IPS-15b (cell line): ENCODE measurements around the gene CD68.

ENCODE experiments used
- H3K27me3 ChIP-seq: one replicate; pipeline ENCODE4 v1.6.1; 2013; ENCODE audit warnings: low read length; ENCODE audit not compliant: control insufficient read depth, insufficient read depth
- H3K36me3 ChIP-seq: one replicate; pipeline ENCODE4 v1.6.1; 2013; ENCODE audit warnings: low read length; ENCODE audit not compliant: control insufficient read depth, insufficient read depth
- H3K4me1 ChIP-seq: one replicate; pipeline ENCODE4 v1.6.1; 2013; ENCODE audit warnings: mild to moderate bottlenecking, low read length; ENCODE audit not compliant: control insufficient read depth, insufficient read depth
- H3K4me3 ChIP-seq: one replicate; pipeline ENCODE4 v1.5.1; 2013; ENCODE audit warnings: low read depth, low read length
- H3K9ac ChIP-seq: one replicate; pipeline ENCODE4 v1.6.1; 2013; ENCODE audit warnings: low read depth, mild to moderate bottlenecking, low read length
- H3K9me3 ChIP-seq: one replicate; pipeline ENCODE4 v1.6.1; 2013; ENCODE audit warnings: mild to moderate bottlenecking, low read length; ENCODE audit not compliant: control insufficient read depth, insufficient read depth

CD68 gene

GRCh38 chr17:7579001-7579833 is at the start of gene CD68:
Gene CD68, plus strand, starts transcription at chr17:7579638. Its CDS starts 40 bp downstream, at chr17:7579678.
- no peak within 1 kb of the TSS for H3K4me3 ChIP-seq
- H3K9me3 ChIP-seq = no peaks in the 10 kb centered on the region
- no peaks in the 10 kb centered on the region for H3K27me3 ChIP-seq
- no peak within 1 kb of the TSS for H3K9ac ChIP-seq
- peaks cover 4% of the 10 kb centered on the region for H3K4me1 ChIP-seq
- H3K36me3 ChIP-seq = peaks cover 43% of the 10 kb centered on the region

GRCh38 chr17:7530023-7530900 is 49.2 kb upstream of the CD68 start:
- no peaks in the 10 kb centered on the region for H3K4me1 ChIP-seq
- H3K4me3 ChIP-seq = no peak overlapping the region
- no peaks in the 10 kb centered on the region for H3K9me3 ChIP-seq
- no peaks in the 10 kb centered on the region for H3K27me3 ChIP-seq
- no peak overlapping the region for H3K9ac ChIP-seq
- H3K36me3 ChIP-seq = no peaks in the 10 kb centered on the region

- Histone ChIP-seq H3K36me3 (no peaks in the 10 kb centered on the region), H3K4me1 (no peaks in the 10 kb centered on the region), H3K9ac (no peak overlapping the region), H3K27me3 (no peaks in the 10 kb centered on the region), H3K9me3 (peaks cover 4% of the 10 kb centered on the region), H3K4me3 (no peak overlapping the region)
These were observed 41.4 kb upstream of the CD68 start for GRCh38 chr17:7538050-7538449.

- no peaks in the 10 kb centered on the region for H3K4me1 ChIP-seq
- no peak overlapping the region for H3K4me3 ChIP-seq
- no peak overlapping the region for H3K9ac ChIP-seq
- peaks cover 4% of the 10 kb centered on the region for H3K9me3 ChIP-seq
- no peaks in the 10 kb centered on the region for H3K36me3 ChIP-seq
- peaks cover 4% of the 10 kb centered on the region for H3K27me3 ChIP-seq
These were observed 40.4 kb upstream of the CD68 start for GRCh38 chr17:7538891-7539545.

- H3K27me3 ChIP-seq = peaks cover 4% of the 10 kb centered on the region
- no peak overlapping the region for H3K9ac ChIP-seq
- H3K4me1 ChIP-seq = no peaks in the 10 kb centered on the region
- H3K9me3 ChIP-seq = peaks cover 4% of the 10 kb centered on the region
- no peak overlapping the region for H3K4me3 ChIP-seq
- no peaks in the 10 kb centered on the region for H3K36me3 ChIP-seq
These were observed 38.3 kb upstream of the CD68 start for GRCh38 chr17:7541074-7541621.

- Histone ChIP-seq H3K9me3 (no peaks in the 10 kb centered on the region), H3K4me1 (no peaks in the 10 kb centered on the region), H3K9ac (no peak overlapping the region), H3K4me3 (no peak overlapping the region), H3K36me3 (no peaks in the 10 kb centered on the region), H3K27me3 (peaks cover 9% of the 10 kb centered on the region)
These were observed 34.5 kb upstream of the CD68 start for GRCh38 chr17:7544911-7545310.

GRCh38 chr17:7548585-7549400 is 30.6 kb upstream of the CD68 start, which contains the start of gene TNFSF12:
Gene TNFSF12, plus strand, starts transcription at chr17:7549058. Its CDS starts 96 bp downstream, at chr17:7549154.
- peaks cover 5% of the 10 kb centered on the region for H3K27me3 ChIP-seq
- peak within 1 kb of the TSS; percentile 3 for H3K9ac ChIP-seq
- H3K9me3 ChIP-seq = no peaks in the 10 kb centered on the region
- peak within 1 kb of the TSS; percentile 63 for H3K4me3 ChIP-seq
- H3K36me3 ChIP-seq = no peaks in the 10 kb centered on the region
- H3K4me1 ChIP-seq = no peaks in the 10 kb centered on the region

- Histone ChIP-seq H3K4me1 (no peaks in the 10 kb centered on the region), H3K9me3 (no peaks in the 10 kb centered on the region), H3K4me3 (peak overlapping the region; percentile 63), H3K36me3 (no peaks in the 10 kb centered on the region), H3K9ac (no peak overlapping the region), H3K27me3 (peaks cover 5% of the 10 kb centered on the region)
These were observed 29.9 kb upstream of the CD68 start for GRCh38 chr17:7549401-7550055.

- Histone ChIP-seq H3K9ac (no peak overlapping the region), H3K9me3 (no peaks in the 10 kb centered on the region), H3K4me1 (no peaks in the 10 kb centered on the region), H3K4me3 (no peak overlapping the region), H3K27me3 (peaks cover 5% of the 10 kb centered on the region), H3K36me3 (no peaks in the 10 kb centered on the region)
These were observed 29.1 kb upstream of the CD68 start for GRCh38 chr17:7550344-7550743.

- Histone ChIP-seq H3K9ac (no peak overlapping the region), H3K4me3 (no peak overlapping the region), H3K27me3 (peaks cover 5% of the 10 kb centered on the region), H3K9me3 (no peaks in the 10 kb centered on the region), H3K36me3 (no peaks in the 10 kb centered on the region), H3K4me1 (peaks cover 2% of the 10 kb centered on the region)
These were observed 28.0 kb upstream of the CD68 start for GRCh38 chr17:7551396-7551795.
